GM19193 (cell line): ENCODE data around the gene AFF2.

Experiments used
- POLR2A ChIP-seq: IDR thresholded peaks from 4 replicates; pipeline ENCODE4 v1.6.1; 2011; ENCODE audit not compliant: insufficient read depth, insufficient read length; ENCODE audit errors: extremely low read depth

The AFF2 gene

GRCh38 chrX:148555101-148555500 lies 54.7 kb downstream of the AFF2 start:
- TF ChIP-seq POLR2A: no peak

GRCh38 chrX:148555571-148556243 lies 55.3 kb downstream of the AFF2 start:
- TF ChIP-seq POLR2A: no peak

GRCh38 chrX:148556498-148556897 lies 56.1 kb downstream of the AFF2 start:
- TF ChIP-seq POLR2A: no peak

- no peak for TF ChIP-seq POLR2A
Observed at GRCh38 chrX:148562846-148563245, 62.4 kb downstream of the AFF2 start.

- TF ChIP-seq POLR2A: no peak
Observed at GRCh38 chrX:148567229-148567628, 66.8 kb downstream of the AFF2 start.

- no peak for TF ChIP-seq POLR2A
Observed at GRCh38 chrX:148567779-148568178, 67.4 kb downstream of the AFF2 start.

- no peak for TF ChIP-seq POLR2A
Observed at GRCh38 chrX:148568763-148569162, 68.3 kb downstream of the AFF2 start.

- no peak for TF ChIP-seq POLR2A
Observed at GRCh38 chrX:148572337-148572736, 71.9 kb downstream of the AFF2 start.

- no peak for TF ChIP-seq POLR2A
Observed at GRCh38 chrX:148573119-148573518, 72.7 kb downstream of the AFF2 start.

- no peak for TF ChIP-seq POLR2A
Observed at GRCh38 chrX:148574237-148574973, 74.0 kb downstream of the AFF2 start.

- no peak for TF ChIP-seq POLR2A
Observed at GRCh38 chrX:148576396-148576795, 76.0 kb downstream of the AFF2 start.

GRCh38 chrX:148577741-148578140 lies 77.3 kb downstream of the AFF2 start:
- no peak for TF ChIP-seq POLR2A

GRCh38 chrX:148580016-148580415 lies 79.6 kb downstream of the AFF2 start:
- TF ChIP-seq POLR2A: no peak

GRCh38 chrX:148582353-148582752 lies 81.9 kb downstream of the AFF2 start:
- TF ChIP-seq POLR2A: no peak

GRCh38 chrX:148588649-148589310 lies 88.4 kb downstream of the AFF2 start:
- TF ChIP-seq POLR2A: no peak

GRCh38 chrX:148592595-148592994 lies 92.2 kb downstream of the AFF2 start:
- TF ChIP-seq POLR2A: no peak
